Measurements from ENCODE around the gene HSP90AA1. TPM values are rescaled to one million over a fixed set of nuclear protein-coding genes. Genes with fewer than 3 reads are reported as not detected.

HSP90AA1 gene
- total RNA-seq, 1 experiment from 2014 or later, result 842 TPM

DNA sequence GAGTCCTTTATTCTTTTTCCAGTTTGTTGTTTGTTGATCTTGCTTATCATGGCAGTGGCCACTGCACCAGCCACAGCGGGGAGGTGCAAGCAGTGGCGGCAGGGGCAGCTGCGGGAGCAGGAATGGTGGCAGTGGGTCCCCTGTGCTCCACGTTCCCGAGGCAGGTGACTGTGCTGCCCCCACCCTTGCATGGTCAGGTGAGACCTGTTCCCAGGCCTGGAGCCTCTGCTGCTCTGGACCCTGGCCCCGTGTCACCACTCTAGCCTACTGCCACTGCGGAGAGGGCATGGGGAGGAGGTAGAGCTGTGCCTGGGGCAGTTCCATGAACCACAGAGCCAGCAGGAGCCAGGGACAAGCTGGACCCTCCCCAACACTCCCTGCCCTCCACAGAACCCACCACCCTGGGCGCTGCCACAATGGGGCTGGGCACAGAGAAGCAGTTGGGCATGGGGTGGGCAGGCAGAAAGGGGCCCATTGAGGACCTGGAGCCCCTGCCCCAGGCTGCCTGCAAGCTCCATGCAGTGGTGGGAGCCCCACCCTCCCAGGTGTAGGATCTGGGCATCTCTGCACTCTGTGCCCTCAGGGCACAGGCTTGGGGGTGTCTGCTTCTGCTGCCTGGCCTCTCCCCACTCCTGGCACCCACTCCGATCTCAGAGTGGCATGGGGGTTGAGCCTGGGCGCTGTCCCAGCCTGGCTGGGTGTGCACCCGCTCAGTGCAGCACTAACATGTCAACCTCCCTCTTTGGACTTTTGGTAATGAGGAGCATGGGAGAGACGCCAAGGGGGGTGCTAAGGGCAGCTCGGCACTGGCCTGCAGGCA, 29.7 kb upstream of the HSP90AA1 start (continued):
- TF ChIP-seq, protein P1, sequence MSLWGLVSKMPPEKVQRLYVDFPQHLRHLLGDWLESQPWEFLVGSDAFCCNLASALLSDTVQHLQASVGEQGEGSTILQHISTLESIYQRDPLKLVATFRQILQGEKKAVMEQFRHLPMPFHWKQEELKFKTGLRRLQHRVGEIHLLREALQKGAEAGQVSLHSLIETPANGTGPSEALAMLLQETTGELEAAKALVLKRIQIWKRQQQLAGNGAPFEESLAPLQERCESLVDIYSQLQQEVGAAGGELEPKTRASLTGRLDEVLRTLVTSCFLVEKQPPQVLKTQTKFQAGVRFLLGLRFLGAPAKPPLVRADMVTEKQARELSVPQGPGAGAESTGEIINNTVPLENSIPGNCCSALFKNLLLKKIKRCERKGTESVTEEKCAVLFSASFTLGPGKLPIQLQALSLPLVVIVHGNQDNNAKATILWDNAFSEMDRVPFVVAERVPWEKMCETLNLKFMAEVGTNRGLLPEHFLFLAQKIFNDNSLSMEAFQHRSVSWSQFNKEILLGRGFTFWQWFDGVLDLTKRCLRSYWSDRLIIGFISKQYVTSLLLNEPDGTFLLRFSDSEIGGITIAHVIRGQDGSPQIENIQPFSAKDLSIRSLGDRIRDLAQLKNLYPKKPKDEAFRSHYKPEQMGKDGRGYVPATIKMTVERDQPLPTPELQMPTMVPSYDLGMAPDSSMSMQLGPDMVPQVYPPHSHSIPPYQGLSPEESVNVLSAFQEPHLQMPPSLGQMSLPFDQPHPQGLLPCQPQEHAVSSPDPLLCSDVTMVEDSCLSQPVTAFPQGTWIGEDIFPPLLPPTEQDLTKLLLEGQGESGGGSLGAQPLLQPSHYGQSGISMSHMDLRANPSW (CRISPR knock-in tag; conservative IDR thresholded peaks at IDR 0.05; ENCODE audit: low read depth), result no peak
- TF ChIP-seq EMX1 (CRISPR knock-in tag; IDR thresholded peaks at IDR 0.05) (no peak), KAT7 (CRISPR knock-in tag; IDR thresholded peaks at IDR 0.05; ENCODE audit: borderline replicate concordance) (no peak), ZNF232 (CRISPR knock-in tag; IDR thresholded peaks at IDR 0.05) (no peak), NR3C1 (CRISPR knock-in tag; conservative IDR thresholded peaks at IDR 0.05; ENCODE audit: low read depth) (no peak), CREB1 (CRISPR knock-in tag; IDR thresholded peaks at IDR 0.05) (no peak), MXD4 (CRISPR knock-in tag; IDR thresholded peaks at IDR 0.05; ENCODE audit: borderline replicate concordance) (no peak), NFE2L1 (CRISPR knock-in tag; IDR thresholded peaks at IDR 0.05) (no peak), RELA (CRISPR knock-in tag; IDR thresholded peaks at IDR 0.05; ENCODE audit: borderline replicate concordance) (no peak), JUN (CRISPR knock-in tag; IDR thresholded peaks at IDR 0.05) (no peak), ZNF423 (CRISPR knock-in tag; IDR thresholded peaks at IDR 0.05) (no peak)
- TF ChIP-seq, protein P2, sequence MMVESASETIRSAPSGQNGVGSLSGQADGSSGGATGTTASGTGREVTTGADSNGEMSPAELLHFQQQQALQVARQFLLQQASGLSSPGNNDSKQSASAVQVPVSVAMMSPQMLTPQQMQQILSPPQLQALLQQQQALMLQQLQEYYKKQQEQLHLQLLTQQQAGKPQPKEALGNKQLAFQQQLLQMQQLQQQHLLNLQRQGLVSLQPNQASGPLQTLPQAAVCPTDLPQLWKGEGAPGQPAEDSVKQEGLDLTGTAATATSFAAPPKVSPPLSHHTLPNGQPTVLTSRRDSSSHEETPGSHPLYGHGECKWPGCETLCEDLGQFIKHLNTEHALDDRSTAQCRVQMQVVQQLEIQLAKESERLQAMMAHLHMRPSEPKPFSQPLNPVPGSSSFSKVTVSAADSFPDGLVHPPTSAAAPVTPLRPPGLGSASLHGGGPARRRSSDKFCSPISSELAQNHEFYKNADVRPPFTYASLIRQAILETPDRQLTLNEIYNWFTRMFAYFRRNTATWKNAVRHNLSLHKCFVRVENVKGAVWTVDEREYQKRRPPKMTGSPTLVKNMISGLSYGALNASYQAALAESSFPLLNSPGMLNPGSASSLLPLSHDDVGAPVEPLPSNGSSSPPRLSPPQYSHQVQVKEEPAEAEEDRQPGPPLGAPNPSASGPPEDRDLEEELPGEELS (CRISPR knock-in tag; IDR thresholded peaks at IDR 0.05), result no peak
- TF ChIP-seq, protein P3, sequence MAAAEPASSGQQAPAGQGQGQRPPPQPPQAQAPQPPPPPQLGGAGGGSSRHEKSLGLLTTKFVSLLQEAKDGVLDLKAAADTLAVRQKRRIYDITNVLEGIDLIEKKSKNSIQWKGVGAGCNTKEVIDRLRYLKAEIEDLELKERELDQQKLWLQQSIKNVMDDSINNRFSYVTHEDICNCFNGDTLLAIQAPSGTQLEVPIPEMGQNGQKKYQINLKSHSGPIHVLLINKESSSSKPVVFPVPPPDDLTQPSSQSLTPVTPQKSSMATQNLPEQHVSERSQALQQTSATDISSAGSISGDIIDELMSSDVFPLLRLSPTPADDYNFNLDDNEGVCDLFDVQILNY (CRISPR knock-in tag; IDR thresholded peaks at IDR 0.05), result no peak

DNA sequence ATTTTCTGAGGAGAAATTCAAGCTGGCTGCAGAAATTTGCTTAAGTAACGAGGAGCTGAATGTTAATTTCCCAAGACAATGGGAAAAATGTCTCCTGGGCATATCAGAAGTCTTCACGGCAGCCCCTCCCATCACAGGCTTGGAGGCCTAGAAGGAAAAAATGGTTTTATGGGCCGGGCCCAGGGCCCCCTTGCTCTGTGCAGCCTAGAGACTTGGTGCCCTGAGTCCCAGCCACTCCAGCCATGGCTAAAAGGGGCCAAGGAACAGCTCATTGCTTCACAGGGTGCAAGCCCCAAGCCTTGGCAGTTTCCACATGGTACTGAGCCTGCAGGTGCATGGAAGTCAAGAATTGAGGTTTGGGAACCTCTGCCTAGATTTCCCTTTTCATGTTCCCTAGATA, 24.3 kb upstream of the HSP90AA1 start:
- ChIA-PET POLR2A (no interaction called here), CTCF (no interaction called here)
- H3K4me3 Mint-ChIP-seq, result no peak overlapping the region
- H3K27ac Mint-ChIP-seq, result no peak overlapping the region
- no peak for DNase-seq (ENCODE audit: low spot score)
- H3K36me3 Mint-ChIP-seq, result peaks cover 25% of the 10 kb centered on the region
- peaks cover 37% of the 10 kb centered on the region for H3K9me3 Mint-ChIP-seq
- peaks cover 2% of the 10 kb centered on the region for H3K4me1 Mint-ChIP-seq
- no peak for ATAC-seq
- 0 out of 2 replicates have a peak, but pooled peaks cover 2% of the 10 kb centered on the region for H3K27me3 Mint-ChIP-seq (ENCODE audit: low read depth)
- TF ChIP-seq, protein P4, sequence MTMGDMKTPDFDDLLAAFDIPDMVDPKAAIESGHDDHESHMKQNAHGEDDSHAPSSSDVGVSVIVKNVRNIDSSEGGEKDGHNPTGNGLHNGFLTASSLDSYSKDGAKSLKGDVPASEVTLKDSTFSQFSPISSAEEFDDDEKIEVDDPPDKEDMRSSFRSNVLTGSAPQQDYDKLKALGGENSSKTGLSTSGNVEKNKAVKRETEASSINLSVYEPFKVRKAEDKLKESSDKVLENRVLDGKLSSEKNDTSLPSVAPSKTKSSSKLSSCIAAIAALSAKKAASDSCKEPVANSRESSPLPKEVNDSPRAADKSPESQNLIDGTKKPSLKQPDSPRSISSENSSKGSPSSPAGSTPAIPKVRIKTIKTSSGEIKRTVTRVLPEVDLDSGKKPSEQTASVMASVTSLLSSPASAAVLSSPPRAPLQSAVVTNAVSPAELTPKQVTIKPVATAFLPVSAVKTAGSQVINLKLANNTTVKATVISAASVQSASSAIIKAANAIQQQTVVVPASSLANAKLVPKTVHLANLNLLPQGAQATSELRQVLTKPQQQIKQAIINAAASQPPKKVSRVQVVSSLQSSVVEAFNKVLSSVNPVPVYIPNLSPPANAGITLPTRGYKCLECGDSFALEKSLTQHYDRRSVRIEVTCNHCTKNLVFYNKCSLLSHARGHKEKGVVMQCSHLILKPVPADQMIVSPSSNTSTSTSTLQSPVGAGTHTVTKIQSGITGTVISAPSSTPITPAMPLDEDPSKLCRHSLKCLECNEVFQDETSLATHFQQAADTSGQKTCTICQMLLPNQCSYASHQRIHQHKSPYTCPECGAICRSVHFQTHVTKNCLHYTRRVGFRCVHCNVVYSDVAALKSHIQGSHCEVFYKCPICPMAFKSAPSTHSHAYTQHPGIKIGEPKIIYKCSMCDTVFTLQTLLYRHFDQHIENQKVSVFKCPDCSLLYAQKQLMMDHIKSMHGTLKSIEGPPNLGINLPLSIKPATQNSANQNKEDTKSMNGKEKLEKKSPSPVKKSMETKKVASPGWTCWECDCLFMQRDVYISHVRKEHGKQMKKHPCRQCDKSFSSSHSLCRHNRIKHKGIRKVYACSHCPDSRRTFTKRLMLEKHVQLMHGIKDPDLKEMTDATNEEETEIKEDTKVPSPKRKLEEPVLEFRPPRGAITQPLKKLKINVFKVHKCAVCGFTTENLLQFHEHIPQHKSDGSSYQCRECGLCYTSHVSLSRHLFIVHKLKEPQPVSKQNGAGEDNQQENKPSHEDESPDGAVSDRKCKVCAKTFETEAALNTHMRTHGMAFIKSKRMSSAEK (CRISPR knock-in tag; IDR thresholded peaks at IDR 0.05; ENCODE audit: borderline replicate concordance), result no peak
- TF ChIP-seq TEAD1 (CRISPR knock-in tag; IDR thresholded peaks at IDR 0.05) (no peak), ZNF671 (CRISPR knock-in tag; IDR thresholded peaks at IDR 0.05) (no peak), GRHL2 (CRISPR knock-in tag; IDR thresholded peaks at IDR 0.05; ENCODE audit: insufficient replicate concordance, severe bottlenecking) (no peak), IRF2 (CRISPR knock-in tag; IDR thresholded peaks at IDR 0.05; ENCODE audit: borderline replicate concordance, low read depth) (no peak)
- TF ChIP-seq, protein P5, sequence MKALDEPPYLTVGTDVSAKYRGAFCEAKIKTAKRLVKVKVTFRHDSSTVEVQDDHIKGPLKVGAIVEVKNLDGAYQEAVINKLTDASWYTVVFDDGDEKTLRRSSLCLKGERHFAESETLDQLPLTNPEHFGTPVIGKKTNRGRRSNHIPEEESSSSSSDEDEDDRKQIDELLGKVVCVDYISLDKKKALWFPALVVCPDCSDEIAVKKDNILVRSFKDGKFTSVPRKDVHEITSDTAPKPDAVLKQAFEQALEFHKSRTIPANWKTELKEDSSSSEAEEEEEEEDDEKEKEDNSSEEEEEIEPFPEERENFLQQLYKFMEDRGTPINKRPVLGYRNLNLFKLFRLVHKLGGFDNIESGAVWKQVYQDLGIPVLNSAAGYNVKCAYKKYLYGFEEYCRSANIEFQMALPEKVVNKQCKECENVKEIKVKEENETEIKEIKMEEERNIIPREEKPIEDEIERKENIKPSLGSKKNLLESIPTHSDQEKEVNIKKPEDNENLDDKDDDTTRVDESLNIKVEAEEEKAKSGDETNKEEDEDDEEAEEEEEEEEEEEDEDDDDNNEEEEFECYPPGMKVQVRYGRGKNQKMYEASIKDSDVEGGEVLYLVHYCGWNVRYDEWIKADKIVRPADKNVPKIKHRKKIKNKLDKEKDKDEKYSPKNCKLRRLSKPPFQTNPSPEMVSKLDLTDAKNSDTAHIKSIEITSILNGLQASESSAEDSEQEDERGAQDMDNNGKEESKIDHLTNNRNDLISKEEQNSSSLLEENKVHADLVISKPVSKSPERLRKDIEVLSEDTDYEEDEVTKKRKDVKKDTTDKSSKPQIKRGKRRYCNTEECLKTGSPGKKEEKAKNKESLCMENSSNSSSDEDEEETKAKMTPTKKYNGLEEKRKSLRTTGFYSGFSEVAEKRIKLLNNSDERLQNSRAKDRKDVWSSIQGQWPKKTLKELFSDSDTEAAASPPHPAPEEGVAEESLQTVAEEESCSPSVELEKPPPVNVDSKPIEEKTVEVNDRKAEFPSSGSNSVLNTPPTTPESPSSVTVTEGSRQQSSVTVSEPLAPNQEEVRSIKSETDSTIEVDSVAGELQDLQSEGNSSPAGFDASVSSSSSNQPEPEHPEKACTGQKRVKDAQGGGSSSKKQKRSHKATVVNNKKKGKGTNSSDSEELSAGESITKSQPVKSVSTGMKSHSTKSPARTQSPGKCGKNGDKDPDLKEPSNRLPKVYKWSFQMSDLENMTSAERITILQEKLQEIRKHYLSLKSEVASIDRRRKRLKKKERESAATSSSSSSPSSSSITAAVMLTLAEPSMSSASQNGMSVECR (CRISPR knock-in tag; IDR thresholded peaks at IDR 0.05; ENCODE audit: borderline replicate concordance), result no peak
- TF ChIP-seq, protein P6, sequence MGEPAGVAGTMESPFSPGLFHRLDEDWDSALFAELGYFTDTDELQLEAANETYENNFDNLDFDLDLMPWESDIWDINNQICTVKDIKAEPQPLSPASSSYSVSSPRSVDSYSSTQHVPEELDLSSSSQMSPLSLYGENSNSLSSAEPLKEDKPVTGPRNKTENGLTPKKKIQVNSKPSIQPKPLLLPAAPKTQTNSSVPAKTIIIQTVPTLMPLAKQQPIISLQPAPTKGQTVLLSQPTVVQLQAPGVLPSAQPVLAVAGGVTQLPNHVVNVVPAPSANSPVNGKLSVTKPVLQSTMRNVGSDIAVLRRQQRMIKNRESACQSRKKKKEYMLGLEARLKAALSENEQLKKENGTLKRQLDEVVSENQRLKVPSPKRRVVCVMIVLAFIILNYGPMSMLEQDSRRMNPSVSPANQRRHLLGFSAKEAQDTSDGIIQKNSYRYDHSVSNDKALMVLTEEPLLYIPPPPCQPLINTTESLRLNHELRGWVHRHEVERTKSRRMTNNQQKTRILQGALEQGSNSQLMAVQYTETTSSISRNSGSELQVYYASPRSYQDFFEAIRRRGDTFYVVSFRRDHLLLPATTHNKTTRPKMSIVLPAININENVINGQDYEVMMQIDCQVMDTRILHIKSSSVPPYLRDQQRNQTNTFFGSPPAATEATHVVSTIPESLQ (CRISPR knock-in tag; IDR thresholded peaks at IDR 0.05), result no peak
